Stimulated activated CD8-positive, alpha-beta memory T cell treated with anti-CD3 and anti-CD28 coated beads, Interleukin-7, amount 100 ng/mL, for 48 hours (primary cell): ENCODE measurements around the gene TXNIP.

Experiments
- DNase-seq, 2 donors: peaks; one replicate each; pipeline ENCODE4 v3.0.0-alpha.2; 2020; ENCODE audit warnings: low read depth in 1 of 2; ENCODE audit errors: extremely low read depth in 1 of 2

The TXNIP gene

DNA sequence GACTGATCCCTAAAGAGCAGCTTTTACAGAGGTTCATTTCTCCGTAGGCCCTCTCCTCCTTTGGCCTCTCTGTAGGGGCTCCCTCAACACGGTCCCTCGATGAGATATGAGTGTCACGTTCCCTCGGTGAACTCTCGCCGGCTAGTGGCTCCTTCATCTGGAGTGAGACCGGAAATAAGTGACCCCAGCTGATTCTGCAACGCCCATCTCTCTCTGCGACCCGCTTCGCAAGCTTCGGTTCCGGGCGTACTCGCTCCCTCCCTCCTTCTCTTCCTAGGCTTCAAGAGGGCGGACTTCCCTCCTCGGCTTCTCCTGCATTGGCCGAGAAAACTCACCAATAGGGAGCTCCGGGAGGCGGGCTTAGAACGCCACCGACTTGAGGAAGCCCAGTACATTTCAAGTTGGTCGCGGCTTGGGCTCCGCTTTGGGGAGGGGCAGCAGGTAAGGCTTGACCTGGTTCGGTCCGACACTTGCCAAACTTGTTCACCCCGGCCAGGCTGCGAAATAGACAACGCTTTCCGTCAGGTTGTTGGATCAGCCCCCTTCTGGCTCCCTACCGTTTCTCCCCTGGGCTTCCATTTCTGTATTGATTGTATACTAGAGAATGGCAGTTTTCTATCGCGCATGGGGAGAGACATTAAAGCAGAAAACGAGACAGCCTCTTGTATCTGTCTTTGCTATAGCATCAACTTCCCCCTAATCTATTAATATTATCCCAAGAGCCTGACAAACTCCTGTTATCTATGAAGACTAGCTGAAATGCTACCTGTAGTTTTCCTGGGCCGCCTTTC, 31.9 kb downstream of the TXNIP start, which contains the start of the genes ANKRD34A and POLR3GL:
TSS of gene ANKRD34A (minus strand) at position 248 of the 791 bp plus-strand sequence. CDS start 2,816 bp downstream, outside the sequence.
TSS of gene POLR3GL (plus strand) at position 363 of the 791 bp plus-strand sequence. CDS start 10,176 bp downstream, outside the sequence.
- peak; percentile 81 to 94 for DNase-seq

GRCh38 chr1:145963265-145964019, 32.9 kb downstream of the TXNIP start:
- no peak for DNase-seq

DNA sequence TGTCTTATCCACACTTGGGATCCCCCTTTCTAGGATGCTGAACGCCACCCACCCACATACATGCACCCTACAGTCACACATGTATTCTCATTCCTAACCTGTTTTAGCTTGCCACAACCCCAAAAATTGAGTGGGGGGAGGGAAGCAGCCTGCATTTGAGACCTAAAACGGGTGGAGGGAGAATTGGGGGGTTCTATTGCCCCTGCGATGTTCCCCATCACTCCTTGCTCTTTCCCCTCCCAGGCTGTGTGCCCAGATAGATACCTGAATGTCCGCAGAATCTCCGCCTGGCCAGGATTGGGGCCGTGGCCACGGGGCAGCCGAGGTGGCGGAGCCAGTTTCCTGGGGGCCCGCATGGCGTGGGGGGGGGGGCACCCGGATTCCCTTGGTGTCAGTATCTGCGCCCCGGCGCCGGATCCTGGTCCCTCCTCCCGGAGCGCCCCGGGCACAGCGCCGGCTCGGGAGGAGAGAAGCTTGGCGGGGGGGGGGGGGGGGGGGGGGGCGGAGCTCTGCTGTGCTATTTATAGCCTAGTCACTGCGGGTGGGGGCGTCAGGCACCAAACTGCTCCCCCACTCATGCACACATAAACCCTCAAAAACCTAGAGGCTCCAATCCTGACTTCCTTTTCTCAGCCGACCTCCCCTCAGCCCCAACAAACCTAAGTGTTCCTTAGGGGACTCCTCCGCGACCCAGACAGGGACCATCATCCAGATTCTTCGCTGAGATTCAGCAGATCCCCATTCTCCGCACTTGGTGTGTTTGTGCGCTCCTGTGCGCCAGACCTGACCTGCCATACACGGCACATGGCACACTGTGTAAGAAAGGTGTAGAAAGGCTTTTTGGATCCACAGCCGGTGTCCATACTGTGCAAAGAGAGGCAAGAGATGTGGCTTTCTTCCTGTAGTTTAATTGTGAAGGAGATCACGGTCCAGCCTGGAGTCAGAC, 33.9 kb downstream of the TXNIP start:
- DNase-seq, result no peak

DNA sequence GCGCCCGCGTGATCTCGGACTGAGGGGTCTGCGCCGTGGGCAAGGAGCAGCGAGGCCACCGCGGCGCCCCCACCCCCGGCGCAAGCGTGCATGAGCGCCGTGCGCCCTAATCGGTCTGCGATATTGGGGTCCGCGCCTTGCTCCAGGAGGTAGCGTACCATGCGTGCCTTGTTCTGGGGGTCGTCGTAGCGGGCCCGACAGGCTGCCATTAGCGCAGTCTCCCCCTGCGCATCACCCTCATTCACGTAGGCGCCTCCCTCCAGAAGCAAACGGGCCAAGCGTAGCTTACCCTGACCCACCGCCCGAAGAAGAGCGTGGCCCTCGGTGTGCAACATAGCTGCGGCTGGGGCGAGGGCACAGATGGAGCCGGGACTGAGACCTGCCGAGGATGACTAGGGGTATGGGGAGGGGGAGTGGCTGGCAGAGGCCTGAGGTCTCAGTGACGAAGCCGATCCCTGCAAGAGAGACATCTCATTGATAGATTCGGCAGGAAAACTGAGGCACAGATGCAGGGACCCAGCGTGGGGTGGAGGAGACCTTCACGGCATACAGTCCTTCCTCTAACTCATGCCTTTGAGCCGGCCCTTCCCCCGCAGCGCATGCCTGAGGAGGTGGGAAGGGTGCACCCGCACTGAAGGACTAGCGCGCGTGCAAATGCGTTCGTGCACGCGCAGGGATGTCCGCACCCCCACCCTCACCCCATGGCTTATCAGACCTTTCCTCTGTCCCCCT, 34.8 kb downstream of the TXNIP start:
- DNase-seq, result no peak

DNA sequence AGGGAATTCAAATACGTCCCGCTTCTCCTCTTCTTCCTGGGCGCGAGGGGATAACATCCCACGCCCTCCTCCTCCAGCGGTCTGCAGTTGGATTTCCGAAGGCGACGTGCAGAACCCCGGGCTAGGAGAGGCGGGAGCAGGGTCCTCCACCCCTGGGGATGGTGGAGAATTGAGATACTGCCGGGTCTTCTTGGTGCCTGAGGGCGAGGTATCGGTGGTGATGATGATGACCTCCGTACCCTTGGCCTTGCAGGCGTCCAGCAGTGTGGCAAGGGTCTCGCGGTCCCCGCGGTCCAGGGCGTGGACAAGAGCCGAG, 35.3 kb downstream of the TXNIP start:
- DNase-seq, result no peak

DNA sequence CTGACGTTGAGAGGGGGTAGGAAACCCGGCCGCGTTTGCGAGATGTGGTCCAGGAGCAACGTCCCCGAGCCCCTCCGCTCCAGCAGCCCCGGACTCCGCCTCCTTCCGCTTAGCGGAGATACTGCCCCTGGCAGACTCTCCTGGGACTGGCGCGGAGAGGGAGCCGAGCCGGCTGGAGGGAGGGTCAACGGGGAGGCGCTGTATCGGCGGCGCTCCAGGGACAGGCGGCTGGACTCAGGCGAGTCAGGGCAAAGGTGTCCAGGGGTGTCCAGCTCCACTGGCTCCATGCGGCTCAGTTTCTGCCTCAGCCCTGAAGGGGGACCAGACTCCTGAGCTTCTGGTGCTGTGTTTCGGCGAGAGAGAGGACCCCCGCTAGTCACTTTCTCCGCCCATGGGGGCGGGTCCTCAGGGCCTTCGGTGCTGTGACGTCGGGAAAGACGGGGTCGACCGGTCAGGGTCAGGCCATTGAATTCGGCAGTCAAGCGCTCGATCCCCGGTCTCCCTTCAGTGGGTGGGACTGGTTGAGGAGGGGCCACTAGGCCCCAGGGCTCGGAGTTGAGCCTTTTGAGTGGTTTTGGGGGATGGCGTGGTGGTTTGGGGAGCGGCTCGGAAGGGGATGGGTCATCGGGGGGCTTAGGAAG, 35.8 kb downstream of the TXNIP start:
- DNase-seq, result no peak

GRCh38 chr1:145959957-145960467, 36.4 kb downstream of the TXNIP start:
- no peak for DNase-seq

DNA sequence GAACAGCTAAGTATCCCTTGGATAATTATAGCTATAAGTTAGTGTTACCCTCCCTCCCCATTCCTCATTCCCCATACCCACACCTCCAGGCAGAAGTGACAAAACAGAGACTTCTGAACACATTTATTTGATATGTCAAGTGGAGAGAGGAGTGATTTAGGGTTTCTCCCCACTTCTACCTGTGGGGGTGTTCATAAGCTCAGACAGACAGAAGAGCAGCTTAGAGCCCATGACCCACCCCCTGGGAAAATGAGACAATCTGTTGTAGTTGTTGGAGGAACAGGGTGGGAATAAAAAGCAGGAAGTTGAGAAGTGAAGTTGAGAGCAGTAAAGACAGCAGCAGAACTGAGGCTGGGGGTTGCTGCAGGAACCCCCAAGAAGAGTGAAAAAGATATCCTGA, 37.0 kb downstream of the TXNIP start:
- DNase-seq, result no peak

DNA sequence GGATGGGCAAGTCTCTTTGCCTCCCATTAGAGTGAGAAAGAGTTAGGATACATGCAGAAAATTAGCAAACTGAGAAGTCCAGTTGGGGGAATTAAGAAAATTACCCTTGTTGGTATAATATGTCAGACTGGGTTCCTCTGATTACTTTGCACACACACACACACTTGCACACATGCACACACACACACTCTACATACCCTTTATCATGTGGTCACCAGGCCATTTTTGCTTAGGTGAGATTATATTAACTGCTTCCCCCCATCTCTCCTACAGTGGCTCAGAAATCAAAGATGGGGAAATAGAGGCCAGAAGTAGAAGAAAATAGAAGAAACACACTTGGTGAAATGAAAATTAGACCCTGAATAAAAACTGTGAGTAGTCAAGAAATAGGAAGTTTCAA, 37.6 kb downstream of the TXNIP start:
- DNase-seq, result no peak

- DNase-seq, result peak; percentile 90 to 96
Measured at GRCh38 chr1:145957443-145958319, 38.7 kb downstream of the TXNIP start, which contains the start of gene LIX1L. Gene LIX1L (minus strand): TSS chr1:145958017. CDS start chr1:145957927, 90 bp downstream.

DNA sequence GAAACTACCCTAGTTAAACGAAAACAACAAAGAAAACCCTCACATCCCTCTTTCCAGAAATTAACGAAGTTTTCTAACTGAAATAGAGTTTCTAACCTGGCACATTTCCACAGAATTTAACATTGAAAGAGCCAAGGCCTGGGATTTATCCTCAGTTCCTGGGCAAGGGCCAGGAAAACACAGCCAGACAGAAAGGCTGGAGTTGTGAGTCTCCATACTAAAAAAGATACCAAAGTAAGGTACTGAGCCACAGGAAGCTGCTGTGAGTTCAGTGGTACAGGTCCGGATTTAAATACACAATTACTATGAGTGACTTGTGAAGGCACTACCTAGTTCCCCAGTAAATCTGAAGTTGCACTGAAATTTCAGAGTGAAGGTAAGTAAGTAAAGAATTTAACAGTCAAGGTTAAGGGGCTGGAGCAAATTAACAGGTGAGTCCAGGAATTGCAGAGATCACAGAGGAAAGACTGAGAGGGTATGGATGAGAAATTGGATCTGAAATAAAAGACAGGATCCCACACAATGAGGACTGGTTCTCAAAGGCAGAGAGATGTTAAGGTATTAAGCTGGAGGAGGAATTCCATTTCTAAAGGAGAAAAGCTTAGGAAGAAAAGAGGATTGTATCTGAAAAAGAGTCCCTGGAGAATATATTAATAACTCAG, 39.5 kb downstream of the TXNIP start:
- DNase-seq, result no peak

DNA sequence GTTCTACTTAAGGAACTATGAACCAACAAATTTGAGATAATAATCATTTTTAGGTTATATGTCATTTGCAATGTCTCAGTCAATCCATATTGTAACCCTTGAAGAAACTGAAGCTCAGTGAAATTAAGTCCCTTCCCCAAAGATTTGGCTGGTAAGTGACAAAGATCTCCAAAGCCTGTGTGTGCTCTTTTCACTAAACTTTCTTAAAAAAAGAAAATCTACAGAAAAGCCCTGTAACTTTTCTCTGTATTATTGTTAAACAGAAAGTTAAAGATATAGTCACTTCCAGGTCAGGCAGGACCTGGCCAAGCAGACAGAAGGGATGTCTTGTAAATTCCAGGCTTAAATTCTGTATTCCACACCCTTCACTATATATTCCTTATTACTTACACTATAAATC, 40.0 kb downstream of the TXNIP start:
- DNase-seq, result no peak

GRCh38 chr1:145955436-145955835, 40.9 kb downstream of the TXNIP start:
- DNase-seq, result no peak

- DNase-seq, result no peak
Measured at GRCh38 chr1:145953861-145954260, 42.5 kb downstream of the TXNIP start.

DNA sequence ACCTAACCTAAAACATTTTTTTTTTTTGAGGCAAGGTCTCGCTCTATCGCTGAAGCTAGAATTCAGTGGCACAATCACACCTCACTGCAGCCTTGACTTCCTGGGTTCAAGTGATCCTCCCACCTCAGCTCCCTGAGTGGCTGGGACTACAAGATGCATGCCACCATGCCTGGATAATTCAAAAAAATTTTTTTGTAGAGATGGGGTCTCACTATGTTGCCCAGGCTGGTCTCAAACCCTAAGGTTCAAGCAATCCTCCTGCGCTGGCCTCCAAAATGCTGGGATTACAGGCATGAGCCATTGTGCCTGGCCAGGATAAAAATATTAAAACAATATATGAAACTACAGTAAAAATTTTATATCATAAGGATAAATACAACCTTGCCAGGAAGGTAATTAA, 43.5 kb downstream of the TXNIP start:
- DNase-seq, result no peak

GRCh38 chr1:145951526-145951925, 44.9 kb downstream of the TXNIP start:
- no peak for DNase-seq

- no peak for DNase-seq
Measured at GRCh38 chr1:145949219-145949618, 47.2 kb downstream of the TXNIP start.

DNA sequence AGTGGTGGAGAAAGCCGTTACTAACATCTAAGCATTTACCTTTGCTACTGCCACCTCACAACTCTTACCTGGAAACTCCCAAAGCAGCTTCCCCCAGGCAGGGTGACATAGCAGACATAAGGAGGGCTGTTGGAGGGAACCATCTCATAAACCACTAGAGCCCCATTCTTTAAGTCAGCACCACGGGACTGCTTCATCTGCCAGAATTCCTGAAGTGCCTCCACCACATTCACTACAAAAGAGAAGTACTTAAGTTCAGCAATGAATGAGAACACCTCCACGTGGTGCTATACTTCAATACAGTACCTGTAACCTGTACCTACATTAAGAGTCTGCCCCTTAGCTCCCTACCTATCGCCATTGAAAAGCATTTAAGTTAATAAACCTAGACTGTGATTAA, 48.8 kb downstream of the TXNIP start:
- no peak for DNase-seq
